Measurements from ENCODE around the gene ATF4. TPM values are rescaled to one million over a fixed set of nuclear protein-coding genes. Genes with fewer than 3 reads are reported as not detected.

ATF4 gene
- total and polyA plus RNA-seq, 2 of the 13 experiments (the other 11 are each of a cell fraction or from before 2014, with no cell fraction given), result 486 to 1,297 TPM

- no peak for TF ChIP-seq USF2 (IDR thresholded peaks at IDR 0.05; ENCODE audit: low read depth, low read length)
- no peak for TF ChIP-seq USF2 (CRISPR knock-in tag; IDR thresholded peaks at IDR 0.05; ENCODE audit: borderline replicate concordance)
- TF ChIP-seq FUBP1 (CRISPR knock-in tag; IDR thresholded peaks at IDR 0.05; ENCODE audit: borderline replicate concordance), result no peak
- no peak for TF ChIP-seq YEATS4 (CRISPR knock-in tag; IDR thresholded peaks at IDR 0.05; ENCODE audit: borderline replicate concordance)
- TF ChIP-seq, protein P1, sequence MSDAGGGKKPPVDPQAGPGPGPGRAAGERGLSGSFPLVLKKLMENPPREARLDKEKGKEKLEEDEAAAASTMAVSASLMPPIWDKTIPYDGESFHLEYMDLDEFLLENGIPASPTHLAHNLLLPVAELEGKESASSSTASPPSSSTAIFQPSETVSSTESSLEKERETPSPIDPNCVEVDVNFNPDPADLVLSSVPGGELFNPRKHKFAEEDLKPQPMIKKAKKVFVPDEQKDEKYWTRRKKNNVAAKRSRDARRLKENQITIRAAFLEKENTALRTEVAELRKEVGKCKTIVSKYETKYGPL (CRISPR knock-in tag; IDR thresholded peaks at IDR 0.05), result 0 out of 2 replicates have a peak, but pooled peaks have one; percentile 49
- TF ChIP-seq KLF13 (CRISPR knock-in tag; IDR thresholded peaks at IDR 0.05), result no peak
- no peak for TF ChIP-seq EHMT2 (IDR thresholded peaks at IDR 0.05; ENCODE audit: borderline replicate concordance, low read depth, low read length)
- TF ChIP-seq ZNF512 (CRISPR knock-in tag; IDR thresholded peaks at IDR 0.05), result no peak
- TF ChIP-seq PAWR (CRISPR knock-in tag; IDR thresholded peaks at IDR 0.05; ENCODE audit: borderline replicate concordance), result no peak
- TF ChIP-seq MIER3 (CRISPR knock-in tag; IDR thresholded peaks at IDR 0.05; ENCODE audit: borderline replicate concordance), result no peak
- no peak for TF ChIP-seq ZNF230 (CRISPR knock-in tag; IDR thresholded peaks at IDR 0.05)
- TF ChIP-seq ZKSCAN8 (CRISPR knock-in tag; IDR thresholded peaks at IDR 0.05; ENCODE audit: borderline replicate concordance), result no peak
- no peak for TF ChIP-seq NFIB (CRISPR knock-in tag; IDR thresholded peaks at IDR 0.05; ENCODE audit: borderline replicate concordance)
- TF ChIP-seq PBX3 (CRISPR knock-in tag; IDR thresholded peaks at IDR 0.05; ENCODE audit: borderline replicate concordance), result no peak
- no peak for TF ChIP-seq ZNF296 (CRISPR knock-in tag; conservative IDR thresholded peaks at IDR 0.05)
- no peak for TF ChIP-seq SOX6 (IDR thresholded peaks at IDR 0.05)
- no peak for TF ChIP-seq SOX6 (CRISPR knock-in tag; IDR thresholded peaks at IDR 0.05)
- TF ChIP-seq ARID2 (CRISPR knock-in tag; IDR thresholded peaks at IDR 0.05; ENCODE audit: borderline replicate concordance), result no peak; the same call in 1 of the 2 replicates
Observed at GRCh38 chr22:39519681-39520225, 609 bp upstream of the ATF4 start (continued).

Measured in HepG2 (cell line).